ENCODE data around the gene BRSK2.
"Not testable (repeated sequence)": the region's sequence is repeated elsewhere in the genome, so short reads cannot be mapped to it uniquely, and the experiment has no call there.

The BRSK2 gene

GRCh38 chr11:1354125-1354938 lies 35.4 kb upstream of the BRSK2 start:
- no peak for DNase-seq

GRCh38 chr11:1356007-1356435 lies 33.7 kb upstream of the BRSK2 start:
- no peak for DNase-seq

GRCh38 chr11:1356478-1356960 lies 33.2 kb upstream of the BRSK2 start:
- no peak for DNase-seq

- DNase-seq, result no peak
Measured at GRCh38 chr11:1358286-1358685, 31.4 kb upstream of the BRSK2 start.

- not testable (repeated sequence) for DNase-seq
Measured at GRCh38 chr11:1358931-1359330, 30.8 kb upstream of the BRSK2 start.

GRCh38 chr11:1359556-1359955 lies 30.2 kb upstream of the BRSK2 start:
- no peak for DNase-seq

- no peak for DNase-seq
Measured at GRCh38 chr11:1360181-1360834, 29.4 kb upstream of the BRSK2 start.

- no peak for DNase-seq
Measured at GRCh38 chr11:1360835-1361357, 28.8 kb upstream of the BRSK2 start.

GRCh38 chr11:1361882-1362281 lies 27.9 kb upstream of the BRSK2 start:
- DNase-seq, result no peak

GRCh38 chr11:1367721-1368120 lies 22.0 kb upstream of the BRSK2 start:
- no peak for DNase-seq

- no peak for DNase-seq
Measured at GRCh38 chr11:1368216-1368615, 21.5 kb upstream of the BRSK2 start.

GRCh38 chr11:1368966-1369365 lies 20.8 kb upstream of the BRSK2 start:
- no peak for DNase-seq

GRCh38 chr11:1369371-1370005 lies 20.2 kb upstream of the BRSK2 start:
- DNase-seq, result no peak

- DNase-seq, result no peak
Measured at GRCh38 chr11:1370186-1371025, 19.3 kb upstream of the BRSK2 start.

- DNase-seq, result no peak
Measured at GRCh38 chr11:1371026-1371325, 18.8 kb upstream of the BRSK2 start.

GRCh38 chr11:1371377-1371776 lies 18.4 kb upstream of the BRSK2 start:
- no peak for DNase-seq

GRCh38 chr11:1371836-1372465 lies 17.8 kb upstream of the BRSK2 start:
- no peak for DNase-seq

- no peak for DNase-seq
Measured at GRCh38 chr11:1372660-1373059, 17.1 kb upstream of the BRSK2 start.

- no peak for DNase-seq
Measured at GRCh38 chr11:1373536-1374214, 16.1 kb upstream of the BRSK2 start.

GRCh38 chr11:1375161-1375954 lies 14.4 kb upstream of the BRSK2 start:
- no peak for DNase-seq

- no peak for DNase-seq
Measured at GRCh38 chr11:1375955-1376258, 13.8 kb upstream of the BRSK2 start.
